ENCODE data around the gene CXCL11.

DNA sequence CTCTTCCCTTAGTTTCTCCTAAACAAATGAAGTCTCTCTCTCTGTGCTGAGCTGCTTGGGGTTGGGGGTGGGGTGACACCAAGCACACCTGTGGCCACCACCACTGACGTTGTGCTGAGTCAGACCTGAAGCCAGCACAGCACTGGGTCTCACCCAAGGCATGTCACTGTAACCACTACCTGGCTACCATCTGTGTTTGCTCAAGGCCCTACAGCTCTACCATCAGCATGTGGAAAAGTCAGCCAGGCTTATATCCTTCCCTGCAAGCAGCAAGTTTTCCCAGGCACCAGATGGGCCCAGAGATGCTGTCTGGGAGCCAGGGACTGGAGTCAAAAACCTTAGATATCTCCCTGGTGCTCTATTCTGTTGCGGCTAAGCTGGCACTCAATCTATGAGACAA lies 19.5 kb downstream of the CXCL11 start:
- TF ChIP-seq, protein P1, sequence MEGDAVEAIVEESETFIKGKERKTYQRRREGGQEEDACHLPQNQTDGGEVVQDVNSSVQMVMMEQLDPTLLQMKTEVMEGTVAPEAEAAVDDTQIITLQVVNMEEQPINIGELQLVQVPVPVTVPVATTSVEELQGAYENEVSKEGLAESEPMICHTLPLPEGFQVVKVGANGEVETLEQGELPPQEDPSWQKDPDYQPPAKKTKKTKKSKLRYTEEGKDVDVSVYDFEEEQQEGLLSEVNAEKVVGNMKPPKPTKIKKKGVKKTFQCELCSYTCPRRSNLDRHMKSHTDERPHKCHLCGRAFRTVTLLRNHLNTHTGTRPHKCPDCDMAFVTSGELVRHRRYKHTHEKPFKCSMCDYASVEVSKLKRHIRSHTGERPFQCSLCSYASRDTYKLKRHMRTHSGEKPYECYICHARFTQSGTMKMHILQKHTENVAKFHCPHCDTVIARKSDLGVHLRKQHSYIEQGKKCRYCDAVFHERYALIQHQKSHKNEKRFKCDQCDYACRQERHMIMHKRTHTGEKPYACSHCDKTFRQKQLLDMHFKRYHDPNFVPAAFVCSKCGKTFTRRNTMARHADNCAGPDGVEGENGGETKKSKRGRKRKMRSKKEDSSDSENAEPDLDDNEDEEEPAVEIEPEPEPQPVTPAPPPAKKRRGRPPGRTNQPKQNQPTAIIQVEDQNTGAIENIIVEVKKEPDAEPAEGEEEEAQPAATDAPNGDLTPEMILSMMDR (conservative IDR thresholded peaks at IDR 0.05; ENCODE audit: low read length): no peak
- TF ChIP-seq EZH2phosphoT487 (IDR thresholded peaks at IDR 0.05; ENCODE audit: borderline replicate concordance): no peak

Data from Loucy (cell line).